Progenitor cell of endocrine pancreas (in vitro differentiated cells): Measurements from ENCODE around the gene DCBLD1. TPM values are rescaled to one million over a fixed set of nuclear protein-coding genes. Genes with fewer than 3 reads are reported as not detected.

Experiments used
- DNase-seq: peaks from one replicate; pipeline ENCODE4 v3.0.0; 2021; ENCODE audit warnings: low spot score; ENCODE audit not compliant: unreplicated experiment
- H3K27ac Mint-ChIP-seq: 2 replicates; pipeline ENCODE4 v1.8.0; 2021; ENCODE audit warnings: mild to moderate bottlenecking, moderate library complexity, mixed read lengths
- H3K27me3 Mint-ChIP-seq: 2 replicates; pipeline ENCODE4 v1.8.0; 2021; ENCODE audit warnings: mixed read lengths
- H3K36me3 Mint-ChIP-seq: 2 replicates; pipeline ENCODE4 v1.8.0; 2022; ENCODE audit warnings: mixed read lengths; ENCODE audit not compliant: insufficient read depth
- H3K4me1 Mint-ChIP-seq: 2 replicates; pipeline ENCODE4 v1.8.0; 2021; ENCODE audit warnings: low read depth, mixed read lengths
- H3K4me3 Mint-ChIP-seq: 2 replicates; pipeline ENCODE4 v1.8.0; 2021; ENCODE audit warnings: low read depth, mild to moderate bottlenecking, moderate library complexity, mixed read lengths
- H3K9me3 Mint-ChIP-seq: 2 replicates; pipeline ENCODE4 v1.8.0; 2021; ENCODE audit warnings: low read depth, mixed read lengths
- CTCF ChIP-seq: fragments of 200-600 bp; sonication (generic); IDR thresholded peaks from one replicate; pipeline ENCODE4 v1.5.0; 2021; ENCODE audit warnings: antibody characterized with exemption, mild to moderate bottlenecking; ENCODE audit not compliant: unreplicated experiment
- total RNA-seq: library from RNA; stranded (reverse); gene quantifications from 2 replicates; pipeline ENCODE4 v1.2.1, GENCODE V29; 2021

DCBLD1 gene
- total RNA-seq, 1 donor from 2014 or later: 37.4 TPM

DNA sequence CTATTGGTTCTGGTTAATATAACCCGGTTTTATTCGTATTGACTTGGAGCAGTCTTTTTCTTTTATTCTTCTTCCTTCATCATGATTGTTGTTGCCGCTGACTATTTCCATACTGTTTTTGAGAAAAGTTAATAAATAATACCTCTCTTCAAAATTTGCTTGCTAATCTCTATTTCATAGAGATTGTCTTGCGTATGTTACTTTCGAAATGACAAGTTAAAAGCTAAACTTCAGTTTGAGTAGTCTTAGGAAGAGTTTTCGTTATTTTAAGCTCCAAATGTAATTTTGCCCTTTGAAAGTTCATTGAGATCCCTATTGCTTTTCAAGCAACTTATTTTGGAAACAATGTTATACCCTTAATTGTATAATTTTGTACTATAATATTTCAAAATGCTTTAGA lies 36.4 kb downstream of the DCBLD1 start:
- peaks cover 11% of the 10 kb centered on the region for H3K4me1 Mint-ChIP-seq
- no peak for TF ChIP-seq CTCF
- H3K9me3 Mint-ChIP-seq: no peaks in the 10 kb centered on the region
- H3K4me3 Mint-ChIP-seq: no peak overlapping the region
- H3K27ac Mint-ChIP-seq: no peak overlapping the region
- no peaks in the 10 kb centered on the region for H3K27me3 Mint-ChIP-seq
- peaks cover 19% of the 10 kb centered on the region for H3K36me3 Mint-ChIP-seq
- DNase-seq: no peak

- H3K27ac Mint-ChIP-seq: no peak overlapping the region
- no peaks in the 10 kb centered on the region for H3K9me3 Mint-ChIP-seq
- no peak for TF ChIP-seq CTCF
- peaks cover 19% of the 10 kb centered on the region for H3K36me3 Mint-ChIP-seq
- peaks cover 3% of the 10 kb centered on the region for H3K4me1 Mint-ChIP-seq
- H3K4me3 Mint-ChIP-seq: no peak overlapping the region
- no peaks in the 10 kb centered on the region for H3K27me3 Mint-ChIP-seq
- no peak for DNase-seq
These were observed 38.3 kb downstream of the DCBLD1 start for GRCh38 chr6:117520603-117521395.

GRCh38 chr6:117521791-117522502 lies 39.5 kb downstream of the DCBLD1 start:
- no peak overlapping the region for H3K27ac Mint-ChIP-seq
- no peaks in the 10 kb centered on the region for H3K27me3 Mint-ChIP-seq
- H3K4me3 Mint-ChIP-seq: no peak overlapping the region
- no peak for DNase-seq
- peaks cover 15% of the 10 kb centered on the region for H3K36me3 Mint-ChIP-seq
- no peak for TF ChIP-seq CTCF
- H3K4me1 Mint-ChIP-seq: peaks cover 3% of the 10 kb centered on the region
- H3K9me3 Mint-ChIP-seq: no peaks in the 10 kb centered on the region

GRCh38 chr6:117525607-117526006 lies 43.1 kb downstream of the DCBLD1 start:
- peaks cover 7% of the 10 kb centered on the region for H3K4me1 Mint-ChIP-seq
- no peak overlapping the region for H3K4me3 Mint-ChIP-seq
- no peaks in the 10 kb centered on the region for H3K9me3 Mint-ChIP-seq
- H3K27ac Mint-ChIP-seq: no peak overlapping the region
- no peak for DNase-seq
- TF ChIP-seq CTCF: no peak
- H3K36me3 Mint-ChIP-seq: peaks cover 4% of the 10 kb centered on the region
- no peaks in the 10 kb centered on the region for H3K27me3 Mint-ChIP-seq

- Mint-ChIP-seq H3K36me3 (peaks cover 4% of the 10 kb centered on the region), H3K4me1 (peaks cover 5% of the 10 kb centered on the region), H3K4me3 (no peak overlapping the region), H3K9me3 (no peaks in the 10 kb centered on the region), H3K27me3 (no peaks in the 10 kb centered on the region), H3K27ac (no peak overlapping the region)
- no peak for DNase-seq
- TF ChIP-seq CTCF: no peak
These were observed 48.2 kb downstream of the DCBLD1 start for GRCh38 chr6:117530467-117531242.
